Measurements from ENCODE around the gene ATRNL1. TPM values are rescaled to one million over a fixed set of nuclear protein-coding genes. Genes with fewer than 3 reads are reported as not detected.
A peak's percentile ranks its signal among the peaks of the same experiment; 100 is the strongest.
"Not testable (repeated sequence)": the region's sequence is repeated elsewhere in the genome, so short reads cannot be mapped to it uniquely, and the experiment has no call there.

ATRNL1 gene
- total and polyA plus RNA-seq, 2 donors from 2014 or later: 2.4 to 7.1 TPM

DNA sequence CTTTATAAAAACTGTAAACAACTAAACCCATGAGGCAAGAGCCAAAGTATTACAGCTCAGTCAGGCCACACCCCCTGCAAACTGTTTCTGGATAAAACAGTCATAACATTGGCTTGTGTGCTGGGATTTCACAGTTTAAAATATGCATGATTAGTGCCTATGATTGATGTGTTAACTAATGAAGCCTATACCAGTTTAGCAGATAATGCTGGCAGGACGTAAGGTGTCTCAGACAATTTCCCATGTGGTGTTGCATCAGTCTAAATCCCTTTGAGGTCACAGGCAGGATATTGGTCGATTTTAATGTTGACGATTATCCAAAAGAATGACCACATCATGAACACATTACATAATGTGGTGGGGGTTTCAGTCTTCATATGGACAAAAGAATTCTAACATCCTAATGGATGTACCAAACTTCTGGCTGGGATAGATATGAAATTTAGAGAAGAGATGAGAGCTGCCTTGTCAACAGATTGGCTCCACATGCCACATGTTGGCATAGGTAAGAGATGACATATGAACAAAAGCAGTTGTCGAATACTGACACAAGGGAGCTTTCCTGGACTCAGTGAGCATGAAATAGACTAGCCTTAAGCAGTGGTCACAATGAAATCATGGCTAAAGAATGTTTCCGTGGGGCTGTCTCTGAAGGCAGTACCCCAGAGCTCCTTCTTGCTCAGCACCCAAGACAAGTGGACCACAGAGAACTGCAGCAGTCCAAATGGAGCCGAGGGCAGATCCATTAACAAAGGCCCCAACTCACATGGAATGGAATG lies 734.3 kb downstream of the ATRNL1 start:
- no peak for FAIRE-seq
- intact Hi-C loops (cut with DNase I): no loop called here
- Histone ChIP-seq H3K4me3 (ENCODE audit: low read length in 3 of 3) (no peak overlapping the region), H3K4me1 (ENCODE audit: control insufficient read depth in 2 of 3, insufficient read depth in 2 of 3, low read depth in 1 of 3, low read length in 3 of 3) (no peaks in the 10 kb centered on the region), H3K27ac (ENCODE audit: low read depth in 2 of 2, low read length in 2 of 2) (no peak overlapping the region), H3K27me3 (ENCODE audit: control insufficient read depth, insufficient read depth, low read length) (no peaks in the 10 kb centered on the region), H3K9me3 (ENCODE audit: control insufficient read depth in 2 of 3, insufficient read depth in 1 of 3, low read length in 3 of 3) (no peaks in the 10 kb centered on the region), H3K36me3 (ENCODE audit: control insufficient read depth in 2 of 3, insufficient read depth in 3 of 3, low read length in 3 of 3) (no peaks in the 10 kb centered on the region), H3K9ac (ENCODE audit: low read length in 3 of 3) (no peak overlapping the region)
- DNase-seq: no peak
- TF ChIP-seq, protein P1, sequence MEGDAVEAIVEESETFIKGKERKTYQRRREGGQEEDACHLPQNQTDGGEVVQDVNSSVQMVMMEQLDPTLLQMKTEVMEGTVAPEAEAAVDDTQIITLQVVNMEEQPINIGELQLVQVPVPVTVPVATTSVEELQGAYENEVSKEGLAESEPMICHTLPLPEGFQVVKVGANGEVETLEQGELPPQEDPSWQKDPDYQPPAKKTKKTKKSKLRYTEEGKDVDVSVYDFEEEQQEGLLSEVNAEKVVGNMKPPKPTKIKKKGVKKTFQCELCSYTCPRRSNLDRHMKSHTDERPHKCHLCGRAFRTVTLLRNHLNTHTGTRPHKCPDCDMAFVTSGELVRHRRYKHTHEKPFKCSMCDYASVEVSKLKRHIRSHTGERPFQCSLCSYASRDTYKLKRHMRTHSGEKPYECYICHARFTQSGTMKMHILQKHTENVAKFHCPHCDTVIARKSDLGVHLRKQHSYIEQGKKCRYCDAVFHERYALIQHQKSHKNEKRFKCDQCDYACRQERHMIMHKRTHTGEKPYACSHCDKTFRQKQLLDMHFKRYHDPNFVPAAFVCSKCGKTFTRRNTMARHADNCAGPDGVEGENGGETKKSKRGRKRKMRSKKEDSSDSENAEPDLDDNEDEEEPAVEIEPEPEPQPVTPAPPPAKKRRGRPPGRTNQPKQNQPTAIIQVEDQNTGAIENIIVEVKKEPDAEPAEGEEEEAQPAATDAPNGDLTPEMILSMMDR (IDR thresholded peaks at IDR 0.05; ENCODE audit: borderline replicate concordance, extremely low read depth, insufficient read depth): no peak

DNA sequence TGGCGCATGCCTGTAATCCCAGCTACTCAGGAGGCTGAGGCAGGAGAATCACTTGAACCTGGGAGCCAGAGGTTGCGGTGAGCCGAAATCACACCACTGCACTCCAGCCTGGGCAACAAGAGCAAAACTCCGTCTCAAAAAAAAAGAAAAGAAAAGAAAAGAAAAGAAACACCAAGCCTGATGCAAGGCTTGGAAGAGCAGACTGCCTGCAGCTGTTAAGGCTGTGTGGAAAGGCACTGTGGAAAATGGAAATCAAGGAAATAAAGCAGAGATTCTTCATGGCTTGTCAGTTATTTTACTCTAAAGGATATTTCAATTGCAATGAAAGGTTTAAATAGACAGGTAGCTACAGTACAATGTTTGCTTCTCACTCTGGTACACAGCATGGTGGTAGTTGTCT lies 735.0 kb downstream of the ATRNL1 start:
- H3K27ac ChIP-seq (ENCODE audit: low read depth in 2 of 2, low read length in 2 of 2); DNase-seq; H3K4me3 ChIP-seq (ENCODE audit: low read length in 3 of 3); H3K27me3 ChIP-seq (ENCODE audit: control insufficient read depth, insufficient read depth, low read length); H3K9me3 ChIP-seq (ENCODE audit: control insufficient read depth in 2 of 3, insufficient read depth in 1 of 3, low read length in 3 of 3); H3K36me3 ChIP-seq (ENCODE audit: control insufficient read depth in 2 of 3, insufficient read depth in 3 of 3, low read length in 3 of 3); FAIRE-seq; H3K9ac ChIP-seq (ENCODE audit: low read length in 3 of 3); intact Hi-C loops (cut with DNase I); H3K4me1 ChIP-seq (ENCODE audit: control insufficient read depth in 2 of 3, insufficient read depth in 2 of 3, low read depth in 1 of 3, low read length in 3 of 3): not testable (repeated sequence)

DNA sequence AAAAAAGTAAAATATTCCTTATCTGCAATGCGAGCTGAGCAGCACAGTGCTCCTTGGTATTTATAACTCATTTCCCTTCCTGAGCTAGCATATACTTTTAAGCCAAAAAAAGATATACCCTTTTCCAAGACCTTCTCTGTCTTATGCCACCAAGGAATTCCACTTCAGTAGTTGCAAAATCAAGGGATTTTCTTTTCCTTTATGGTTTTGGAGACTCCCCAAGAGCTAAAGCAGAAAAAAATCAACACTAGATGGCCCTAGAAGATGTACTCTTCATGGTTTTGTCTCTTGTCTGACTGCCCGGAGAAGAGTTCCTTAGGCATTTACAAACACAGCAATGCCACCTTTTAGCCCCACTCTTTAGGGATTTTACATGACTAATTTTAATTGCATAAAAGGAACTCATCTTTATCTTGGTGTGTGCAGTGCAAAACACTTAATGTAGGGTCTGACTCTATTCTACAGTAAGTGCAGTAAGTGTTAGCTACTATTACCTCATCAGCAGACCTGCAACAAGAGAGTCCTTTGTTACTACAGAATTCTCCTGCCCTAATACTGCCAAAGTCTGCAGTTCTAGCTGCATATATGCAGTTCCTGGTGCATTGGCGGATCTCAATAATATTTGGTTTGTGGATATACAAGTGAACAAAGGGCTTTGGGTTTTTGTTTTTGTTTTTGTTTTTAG lies 736.5 kb downstream of the ATRNL1 start:
- Histone ChIP-seq H3K9me3 (ENCODE audit: control insufficient read depth in 2 of 3, insufficient read depth in 1 of 3, low read length in 3 of 3) (no peaks in the 10 kb centered on the region), H3K36me3 (ENCODE audit: control insufficient read depth in 2 of 3, insufficient read depth in 3 of 3, low read length in 3 of 3) (no peaks in the 10 kb centered on the region), H3K4me3 (ENCODE audit: low read length in 3 of 3) (no peak overlapping the region), H3K27ac (ENCODE audit: low read depth in 2 of 2, low read length in 2 of 2) (no peak overlapping the region), H3K9ac (ENCODE audit: low read length in 3 of 3) (no peak overlapping the region), H3K4me1 (ENCODE audit: control insufficient read depth in 2 of 3, insufficient read depth in 2 of 3, low read depth in 1 of 3, low read length in 3 of 3) (no peaks in the 10 kb centered on the region), H3K27me3 (ENCODE audit: control insufficient read depth, insufficient read depth, low read length) (no peaks in the 10 kb centered on the region)
- TF ChIP-seq, protein P1 (IDR thresholded peaks at IDR 0.05; ENCODE audit: borderline replicate concordance, extremely low read depth, insufficient read depth): no peak
- peak in 2 of 5 donors; percentile 33 to 37 for DNase-seq
- FAIRE-seq: no peak
- intact Hi-C loops (cut with DNase I): no loop called here

DNA sequence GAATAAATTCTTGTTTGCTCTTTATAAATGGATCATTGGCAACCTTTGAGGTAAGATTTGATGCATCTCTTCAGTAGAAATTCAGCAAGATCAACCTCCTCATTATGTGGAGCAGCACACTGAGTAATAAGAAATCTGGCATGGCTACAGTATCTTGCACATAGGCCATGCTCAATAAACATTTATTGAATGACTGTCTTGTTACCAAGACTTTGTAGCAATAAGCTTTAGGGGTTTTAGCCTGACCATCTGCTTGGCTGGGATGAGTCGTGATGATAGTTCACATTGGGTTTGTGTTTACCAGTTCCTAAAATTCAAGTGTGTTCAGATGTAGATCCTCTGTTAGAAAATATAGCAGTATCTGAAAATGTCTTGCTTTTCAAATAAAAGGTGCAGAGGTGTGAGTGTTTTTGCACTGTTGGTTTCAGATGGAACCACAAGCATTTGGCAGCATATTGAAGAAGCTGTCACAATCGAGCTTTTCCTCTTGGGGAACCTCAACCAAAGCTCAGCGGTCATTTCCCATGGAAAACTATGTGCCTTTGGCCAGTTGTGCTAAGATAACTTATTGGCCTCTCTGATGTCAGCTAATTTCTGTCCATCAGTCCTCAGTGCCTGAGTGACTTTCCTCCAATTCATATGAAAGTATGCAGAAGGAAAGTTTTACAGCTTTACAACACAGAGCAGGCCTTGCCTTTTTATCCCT lies 737.3 kb downstream of the ATRNL1 start:
- no peaks in the 10 kb centered on the region for H3K27me3 ChIP-seq (ENCODE audit: control insufficient read depth, insufficient read depth, low read length)
- intact Hi-C loops (cut with DNase I): no loop called here
- H3K9ac ChIP-seq (ENCODE audit: low read length in 3 of 3): no peak overlapping the region
- no peaks in the 10 kb centered on the region for H3K9me3 ChIP-seq (ENCODE audit: control insufficient read depth in 2 of 3, insufficient read depth in 1 of 3, low read length in 3 of 3)
- H3K27ac ChIP-seq (ENCODE audit: low read depth in 2 of 2, low read length in 2 of 2): no peak overlapping the region
- no peaks in the 10 kb centered on the region for H3K4me1 ChIP-seq (ENCODE audit: control insufficient read depth in 2 of 3, insufficient read depth in 2 of 3, low read depth in 1 of 3, low read length in 3 of 3)
- DNase-seq: peak in 1 of 5 donors; percentile 24
- TF ChIP-seq, protein P1 (IDR thresholded peaks at IDR 0.05; ENCODE audit: borderline replicate concordance, extremely low read depth, insufficient read depth): no peak
- no peak overlapping the region for H3K4me3 ChIP-seq (ENCODE audit: low read length in 3 of 3)
- H3K36me3 ChIP-seq (ENCODE audit: control insufficient read depth in 2 of 3, insufficient read depth in 3 of 3, low read length in 3 of 3): no peaks in the 10 kb centered on the region
- no peak for FAIRE-seq

Data from kidney (tissue), 14 donors.